IMR-90 (cell line): ENCODE measurements around the gene TRPC4AP. TPM values are rescaled to one million over a fixed set of nuclear protein-coding genes. Genes with fewer than 3 reads are reported as not detected.

Source experiments
- ATAC-seq: fragments of 200-7000 bp; cut with Tn5 transposase; 2 replicates; pipeline ENCODE4 v1.9.1; 2020; ENCODE audit warnings: low read depth, mild to moderate bottlenecking, moderate library complexity
- BruUV-seq: library from RNA; stranded (reverse); fragments of 400-500 nt; replicated peaks from 2 replicates; lab custom pipeline; 2021; lab: Mats Ljungman, UMichigan
- CTCF ChIA-PET: fragments of 300-600 bp; formaldehyde crosslinking; extraction: SDS; loops from one replicate; lab custom pipeline; 2021; ENCODE audit warnings: antibody characterized with exemption; lab: Yijun Ruan, JAX
- POLR2A ChIA-PET: fragments of 300-600 bp; sonication (Branson Sonifier 250); formaldehyde crosslinking; loops from one replicate; lab custom pipeline; 2022; ENCODE audit warnings: antibody characterized with exemption; ENCODE audit not compliant: unreplicated experiment; lab: Charles Lee
- DNase-seq: peaks from one replicate; pipeline ENCODE4 v3.0.0; 2013
- H2AFZ ChIP-seq: replicated peaks from 2 replicates; pipeline ENCODE3; 2013; ENCODE audit warnings: low read length, mild to moderate bottlenecking; ENCODE audit not compliant: poor library complexity
- H2AK5ac ChIP-seq: 2 replicates; pipeline ENCODE4 v1.6.1; 2013; ENCODE audit warnings: low read depth, low read length, inconsistent platforms
- H2AK9ac ChIP-seq: replicated peaks from 2 replicates; pipeline ENCODE3; 2013; ENCODE audit warnings: mild to moderate bottlenecking, low read depth, low read length, moderate library complexity; ENCODE audit not compliant: poor library complexity
- H2BK120ac ChIP-seq: 2 replicates; pipeline ENCODE4 v1.6.1; 2013; ENCODE audit warnings: low read depth, low read length, inconsistent platforms
- H2BK15ac ChIP-seq: 3 replicates; pipeline ENCODE4 v1.6.1; 2013; ENCODE audit warnings: low read depth, low read length, inconsistent platforms
- H2BK20ac ChIP-seq: 2 replicates; pipeline ENCODE4 v1.6.1; 2013; ENCODE audit warnings: low read depth, mild to moderate bottlenecking, inconsistent platforms, low read length, moderate library complexity
- H2BK5ac ChIP-seq: 2 replicates; pipeline ENCODE4 v1.6.1; 2013; ENCODE audit warnings: mild to moderate bottlenecking, low read depth, low read length, inconsistent platforms; ENCODE audit not compliant: poor library complexity, severe bottlenecking
- H3K14ac ChIP-seq: replicated peaks from 2 replicates; pipeline ENCODE4 v1.6.1; 2013; ENCODE audit warnings: low read depth, low read length, inconsistent platforms
- H3K18ac ChIP-seq: 2 replicates; pipeline ENCODE4 v1.6.1; 2013; ENCODE audit warnings: low read depth, low read length, control low read depth
- H3K23ac ChIP-seq: 2 replicates; pipeline ENCODE4 v1.6.1; 2013; ENCODE audit warnings: low read depth, low read length, inconsistent platforms
- H3K27ac ChIP-seq: 2 replicates; pipeline ENCODE4 v1.5.1; 2013; ENCODE audit warnings: mild to moderate bottlenecking, control low read depth, low read length; ENCODE audit not compliant: insufficient read depth
- H3K27me3 ChIP-seq: 2 replicates; pipeline ENCODE4 v1.6.1; 2013; ENCODE audit warnings: low read length; ENCODE audit not compliant: control insufficient read depth, insufficient read depth
- H3K36me3 ChIP-seq: 2 replicates; pipeline ENCODE4 v1.6.1; 2013; ENCODE audit warnings: low read length, mixed read lengths; ENCODE audit not compliant: control insufficient read depth, insufficient read depth
- H3K4ac ChIP-seq: 2 replicates; pipeline ENCODE4 v1.6.1; 2013; ENCODE audit warnings: low read depth, low read length, inconsistent platforms
- H3K4me1 ChIP-seq: 2 replicates; pipeline ENCODE4 v1.6.1; 2013; ENCODE audit warnings: low read length, mixed read lengths; ENCODE audit not compliant: control insufficient read depth, insufficient read depth
- H3K4me2 ChIP-seq: 2 replicates; pipeline ENCODE4 v1.6.1; 2013; ENCODE audit warnings: low read depth, mild to moderate bottlenecking, control low read depth, low read length, moderate library complexity
- H3K4me3 ChIP-seq: 2 replicates; pipeline ENCODE4 v1.5.1; 2013; ENCODE audit warnings: low read depth, mild to moderate bottlenecking, control low read depth, low read length, moderate library complexity; ENCODE audit not compliant: insufficient read depth
- H3K56ac ChIP-seq: 2 replicates; pipeline ENCODE4 v1.6.1; 2013; ENCODE audit warnings: low read length, inconsistent platforms; ENCODE audit not compliant: insufficient read depth; ENCODE audit errors: extremely low read depth
- H3K79me1 ChIP-seq, 2 experiments: 2 replicates each; pipeline ENCODE4 v1.6.1; 2013; ENCODE audit warnings: low read length in 2 of 2, inconsistent platforms in 1 of 2, low read depth in 1 of 2
- H3K9ac ChIP-seq: 2 replicates; pipeline ENCODE4 v1.6.1; 2013; ENCODE audit warnings: low read depth, low read length, control low read depth
- H3K9me1 ChIP-seq: 2 replicates; pipeline ENCODE4 v1.6.1; 2013; ENCODE audit warnings: low read length, inconsistent platforms; ENCODE audit not compliant: insufficient read depth
- H3K9me3 ChIP-seq: 2 replicates; pipeline ENCODE4 v1.6.1; 2013; ENCODE audit warnings: low read length; ENCODE audit not compliant: control insufficient read depth, insufficient read depth
- H4K20me1 ChIP-seq: 2 replicates; pipeline ENCODE4 v1.6.1; 2013; ENCODE audit warnings: low read length, inconsistent platforms; ENCODE audit not compliant: insufficient read depth
- H4K5ac ChIP-seq: 2 replicates; pipeline ENCODE4 v1.6.1; 2013; ENCODE audit warnings: mild to moderate bottlenecking, low read depth, low read length, control low read depth
- H4K8ac ChIP-seq, 2 experiments: 2 replicates each; pipeline ENCODE4 v1.6.1; 2013; ENCODE audit warnings: low read depth in 2 of 2, low read length in 2 of 2, control low read depth in 1 of 2, inconsistent platforms in 1 of 2
- H4K91ac ChIP-seq: 2 replicates; pipeline ENCODE4 v1.6.1; 2013; ENCODE audit warnings: low read depth, low read length, inconsistent platforms; ENCODE audit not compliant: insufficient read depth
- BHLHE40 ChIP-seq: fragments of 150-350 bp; IDR thresholded peaks from 2 replicates; pipeline ENCODE4 v1.6.1; 2016; ENCODE audit warnings: mild to moderate bottlenecking, low read depth, low read length
- CEBPB ChIP-seq: IDR thresholded peaks from 2 replicates; pipeline ENCODE4 v1.6.1; 2012; ENCODE audit warnings: low read depth, low read length, improper control_type of control experiment
- CHD1 ChIP-seq: IDR thresholded peaks from 2 replicates; pipeline ENCODE4 v1.6.1; 2012; ENCODE audit warnings: low read depth, low read length, improper control_type of control experiment
- FOS ChIP-seq: fragments of 150-350 bp; IDR thresholded peaks from 2 replicates; pipeline ENCODE4 v1.6.1; 2016; ENCODE audit warnings: low read depth, low read length
- MAFK ChIP-seq: IDR thresholded peaks from 2 replicates; pipeline ENCODE4 v1.6.1; 2012; ENCODE audit warnings: low read depth, low read length, improper control_type of control experiment
- MAZ ChIP-seq: IDR thresholded peaks from 2 replicates; pipeline ENCODE4 v1.6.1; 2012; ENCODE audit warnings: low read depth, mild to moderate bottlenecking, low read length, improper control_type of control experiment, moderate library complexity, borderline replicate concordance
- MXI1 ChIP-seq: IDR thresholded peaks from 2 replicates; pipeline ENCODE4 v1.6.1; 2012; ENCODE audit warnings: low read depth, mild to moderate bottlenecking, low read length, moderate library complexity, borderline replicate concordance
- NFE2L2 ChIP-seq: fragments of 150-350 bp; IDR thresholded peaks from 2 replicates; pipeline ENCODE4 v1.6.1; 2016; ENCODE audit warnings: low read depth, mild to moderate bottlenecking, low read length
- POLR2A ChIP-seq: IDR thresholded peaks from 2 replicates; pipeline ENCODE4 v1.6.1; 2012; ENCODE audit warnings: mild to moderate bottlenecking, low read depth, low read length
- RAD21 ChIP-seq: IDR thresholded peaks from 2 replicates; pipeline ENCODE4 v1.6.1; 2012; ENCODE audit warnings: low read length, improper control_type of control experiment
- RCOR1 ChIP-seq: IDR thresholded peaks from 2 replicates; pipeline ENCODE4 v1.6.1; 2012; ENCODE audit warnings: mild to moderate bottlenecking, low read length, improper control_type of control experiment; ENCODE audit not compliant: insufficient replicate concordance
- RFX5 ChIP-seq: IDR thresholded peaks from 2 replicates; pipeline ENCODE4 v1.8.0; 2012; ENCODE audit warnings: low read depth, mild to moderate bottlenecking, low read length, moderate library complexity
- SMC3 ChIP-seq: fragments of 150-350 bp; IDR thresholded peaks from 2 replicates; pipeline ENCODE4 v1.6.1; 2016; ENCODE audit warnings: low read depth, mild to moderate bottlenecking, antibody characterized with exemption, low read length, moderate library complexity
- WGBS, 2 experiments: methylation state at CpG; one replicate each; pipeline versions ENCODE4 v1.1.5 to v1.1.7; 2013; ENCODE audit warnings: missing lambda C conversion rate in 2 of 2; ENCODE audit not compliant: insufficient read length in 1 of 2; ENCODE audit errors: extremely low coverage in 2 of 2; 5-methylcytosine and 5-hydroxymethylcytosine counted together
- dilution Hi-C: fragments of 300-500 bp; cut with HindIII; formaldehyde crosslinking; loops from one replicate; pipeline ENCODE4 v1.14.3; 2018; ENCODE audit warnings: low sequenced_read_pairs; ENCODE audit not compliant: unreplicated experiment
- in situ Hi-C: fragments of 300-500 bp; cut with MboI; formaldehyde crosslinking; loops from 3 replicates; pipeline ENCODE4 v1.14.3; 2019; ENCODE audit warnings: low sequenced_read_pairs, inconsistent platforms, mixed read lengths
- intact Hi-C: fragments of 100-400 bp; cut with micrococcal nuclease; formaldehyde crosslinking; loops from 2 replicates; pipeline ENCODE4 v1.10.0; 2022
- polyA plus RNA-seq, 3 experiments: library from polyadenylated mRNA; depleted of rRNA; stranded (reverse); fragments of >200 nt; gene quantifications; 2 replicates each; pipeline ENCODE4 v1.2.3, GENCODE V29; 2012; ENCODE audit warnings: low replicate concordance in 1 of 3
- total RNA-seq: library from RNA; depleted of rRNA; stranded (reverse); fragments of >200 nt; gene quantifications from 2 replicates; pipeline ENCODE4 v1.2.3, GENCODE V29; 2012
- TF ChIP-seq, protein P1 (sequence below): fragments of 150-350 bp; IDR thresholded peaks from 2 replicates; pipeline ENCODE4 v1.6.1; 2016; ENCODE audit warnings: low read depth, mild to moderate bottlenecking, low read length, moderate library complexity, borderline replicate concordance
- TF ChIP-seq, protein P2 (sequence below): fragments of 150-350 bp; IDR thresholded peaks from 2 replicates; pipeline ENCODE4 v1.6.1; 2017; ENCODE audit warnings: mild to moderate bottlenecking, antibody characterized with exemption, low read length, low read depth
- TF ChIP-seq, protein P3 (sequence below): conservative IDR thresholded peaks from 2 replicates; pipeline ENCODE4 v1.5.1; 2012; ENCODE audit warnings: mild to moderate bottlenecking, low read depth, low read length, improper control_type of control experiment

Gene TRPC4AP
- total and polyA plus RNA-seq, 2 of the 4 experiments (the other 2 are of a cell fraction) = 41.0 to 81.0 TPM

GRCh38 chr20:35006531-35006971, 86.1 kb downstream of the TRPC4AP start:
- Histone ChIP-seq H2BK20ac (no peak overlapping the region), H4K20me1 (peaks cover 22% of the 10 kb centered on the region), H3K9me3 (no peaks in the 10 kb centered on the region), H3K27ac (no peak overlapping the region), H3K14ac (no peak overlapping the region), H3K27me3 (no peaks in the 10 kb centered on the region), H4K5ac (no peak overlapping the region), H2BK15ac (no peak overlapping the region), H3K9me1 (peaks cover 10% of the 10 kb centered on the region; the same call in 1 of the 2 replicates), H3K36me3 (peaks cover 91% of the 10 kb centered on the region), H2AFZ (no peak overlapping the region), H2AK5ac (no peak overlapping the region), H3K4me2 (no peak overlapping the region), H3K23ac (no peak overlapping the region), H4K8ac (no peak overlapping the region), H3K18ac (no peak overlapping the region), H2BK5ac (no peak overlapping the region), H2BK120ac (no peak overlapping the region), H3K9ac (no peak overlapping the region), H2AK9ac (no peak overlapping the region), H3K79me1 (peaks cover 8 to 30% of the 10 kb centered on the region in 2 experiments), H3K4me3 (no peak overlapping the region), H3K4ac (no peak overlapping the region), H3K4me1 (no peaks in the 10 kb centered on the region), H3K56ac (no peak overlapping the region), H4K91ac (no peak overlapping the region)
- intact Hi-C loops = no loop called here
- dilution Hi-C loops = no loop called here
- BruUV-seq = no TSS peak
- CTCF ChIA-PET = no interaction called here
- POLR2A ChIA-PET = no interaction called here
- DNase-seq (no peak), ATAC-seq (no peak)
- in situ Hi-C loops = no loop called here
- WGBS, 2 experiments = no CpG with 5 or more reads among the region's 4 CpGs
- TF ChIP-seq, protein P1, sequence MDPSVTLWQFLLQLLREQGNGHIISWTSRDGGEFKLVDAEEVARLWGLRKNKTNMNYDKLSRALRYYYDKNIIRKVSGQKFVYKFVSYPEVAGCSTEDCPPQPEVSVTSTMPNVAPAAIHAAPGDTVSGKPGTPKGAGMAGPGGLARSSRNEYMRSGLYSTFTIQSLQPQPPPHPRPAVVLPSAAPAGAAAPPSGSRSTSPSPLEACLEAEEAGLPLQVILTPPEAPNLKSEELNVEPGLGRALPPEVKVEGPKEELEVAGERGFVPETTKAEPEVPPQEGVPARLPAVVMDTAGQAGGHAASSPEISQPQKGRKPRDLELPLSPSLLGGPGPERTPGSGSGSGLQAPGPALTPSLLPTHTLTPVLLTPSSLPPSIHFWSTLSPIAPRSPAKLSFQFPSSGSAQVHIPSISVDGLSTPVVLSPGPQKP = no peak
- no peak for TF ChIP-seq CHD1
- no peak for TF ChIP-seq MAFK
- no peak for TF ChIP-seq NFE2L2
- no peak for TF ChIP-seq POLR2A
- no peak for TF ChIP-seq MXI1
- TF ChIP-seq CEBPB = no peak
- TF ChIP-seq RAD21 = no peak
- TF ChIP-seq, protein P2, sequence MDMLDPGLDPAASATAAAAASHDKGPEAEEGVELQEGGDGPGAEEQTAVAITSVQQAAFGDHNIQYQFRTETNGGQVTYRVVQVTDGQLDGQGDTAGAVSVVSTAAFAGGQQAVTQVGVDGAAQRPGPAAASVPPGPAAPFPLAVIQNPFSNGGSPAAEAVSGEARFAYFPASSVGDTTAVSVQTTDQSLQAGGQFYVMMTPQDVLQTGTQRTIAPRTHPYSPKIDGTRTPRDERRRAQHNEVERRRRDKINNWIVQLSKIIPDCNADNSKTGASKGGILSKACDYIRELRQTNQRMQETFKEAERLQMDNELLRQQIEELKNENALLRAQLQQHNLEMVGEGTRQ = no peak
- TF ChIP-seq MAZ = no peak
- no peak for TF ChIP-seq RFX5
- no peak for TF ChIP-seq RCOR1
- no peak for TF ChIP-seq BHLHE40
- no peak for TF ChIP-seq FOS
- TF ChIP-seq SMC3 = no peak
- TF ChIP-seq, protein P3, sequence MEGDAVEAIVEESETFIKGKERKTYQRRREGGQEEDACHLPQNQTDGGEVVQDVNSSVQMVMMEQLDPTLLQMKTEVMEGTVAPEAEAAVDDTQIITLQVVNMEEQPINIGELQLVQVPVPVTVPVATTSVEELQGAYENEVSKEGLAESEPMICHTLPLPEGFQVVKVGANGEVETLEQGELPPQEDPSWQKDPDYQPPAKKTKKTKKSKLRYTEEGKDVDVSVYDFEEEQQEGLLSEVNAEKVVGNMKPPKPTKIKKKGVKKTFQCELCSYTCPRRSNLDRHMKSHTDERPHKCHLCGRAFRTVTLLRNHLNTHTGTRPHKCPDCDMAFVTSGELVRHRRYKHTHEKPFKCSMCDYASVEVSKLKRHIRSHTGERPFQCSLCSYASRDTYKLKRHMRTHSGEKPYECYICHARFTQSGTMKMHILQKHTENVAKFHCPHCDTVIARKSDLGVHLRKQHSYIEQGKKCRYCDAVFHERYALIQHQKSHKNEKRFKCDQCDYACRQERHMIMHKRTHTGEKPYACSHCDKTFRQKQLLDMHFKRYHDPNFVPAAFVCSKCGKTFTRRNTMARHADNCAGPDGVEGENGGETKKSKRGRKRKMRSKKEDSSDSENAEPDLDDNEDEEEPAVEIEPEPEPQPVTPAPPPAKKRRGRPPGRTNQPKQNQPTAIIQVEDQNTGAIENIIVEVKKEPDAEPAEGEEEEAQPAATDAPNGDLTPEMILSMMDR = no peak
